Activated CD8-positive, alpha-beta memory T cell treated with anti-CD3 and anti-CD28 coated beads, Interleukin-2, amount 10 ng/mL, durations not matched to agents 7 days and 5 days (primary cell): Measurements from ENCODE around the gene DDAH2. TPM values are rescaled to one million over a fixed set of nuclear protein-coding genes. Genes with fewer than 3 reads are reported as not detected.

Source experiments
- ATAC-seq: fragments of 150-1000 bp; cut with Tn5 transposase; one replicate; pipeline ENCODE4 v1.10.0; 2021; ENCODE audit warnings: moderate library complexity
- CTCF ChIA-PET: fragments of 350-600 bp; sonication (Branson Sonifier 250); formaldehyde crosslinking; loops from one replicate; lab custom pipeline; 2021; ENCODE audit warnings: antibody characterized with exemption; lab: Charles Lee
- DNase-seq: peaks from one replicate; pipeline ENCODE4 v3.0.0-alpha.2; 2020
- H3K27ac Mint-ChIP-seq: one replicate; pipeline ENCODE4 v1.8.0; 2021; ENCODE audit warnings: mild to moderate bottlenecking, mixed read lengths
- H3K27me3 Mint-ChIP-seq: one replicate; pipeline ENCODE4 v1.8.0; 2021; ENCODE audit warnings: mixed read lengths
- H3K36me3 Mint-ChIP-seq: one replicate; pipeline ENCODE4 v1.8.0; 2021; ENCODE audit warnings: mild to moderate bottlenecking, mixed read lengths
- H3K4me1 Mint-ChIP-seq: one replicate; pipeline ENCODE4 v1.8.0; 2021; ENCODE audit warnings: mixed read lengths
- H3K4me3 Mint-ChIP-seq: one replicate; pipeline ENCODE4 v1.8.0; 2021; ENCODE audit warnings: mild to moderate bottlenecking, moderate library complexity, mixed read lengths
- H3K9me3 Mint-ChIP-seq: one replicate; pipeline ENCODE4 v1.8.0; 2022; ENCODE audit warnings: low read depth, mixed read lengths
- total RNA-seq, 2 experiments: library from RNA; stranded (reverse); gene quantifications; one replicate each; pipeline ENCODE4 v1.2.3, GENCODE V29; 2021

DDAH2 gene
- total RNA-seq, 2 experiments from 2014 or later, result 13.6 to 23.4 TPM

DNA sequence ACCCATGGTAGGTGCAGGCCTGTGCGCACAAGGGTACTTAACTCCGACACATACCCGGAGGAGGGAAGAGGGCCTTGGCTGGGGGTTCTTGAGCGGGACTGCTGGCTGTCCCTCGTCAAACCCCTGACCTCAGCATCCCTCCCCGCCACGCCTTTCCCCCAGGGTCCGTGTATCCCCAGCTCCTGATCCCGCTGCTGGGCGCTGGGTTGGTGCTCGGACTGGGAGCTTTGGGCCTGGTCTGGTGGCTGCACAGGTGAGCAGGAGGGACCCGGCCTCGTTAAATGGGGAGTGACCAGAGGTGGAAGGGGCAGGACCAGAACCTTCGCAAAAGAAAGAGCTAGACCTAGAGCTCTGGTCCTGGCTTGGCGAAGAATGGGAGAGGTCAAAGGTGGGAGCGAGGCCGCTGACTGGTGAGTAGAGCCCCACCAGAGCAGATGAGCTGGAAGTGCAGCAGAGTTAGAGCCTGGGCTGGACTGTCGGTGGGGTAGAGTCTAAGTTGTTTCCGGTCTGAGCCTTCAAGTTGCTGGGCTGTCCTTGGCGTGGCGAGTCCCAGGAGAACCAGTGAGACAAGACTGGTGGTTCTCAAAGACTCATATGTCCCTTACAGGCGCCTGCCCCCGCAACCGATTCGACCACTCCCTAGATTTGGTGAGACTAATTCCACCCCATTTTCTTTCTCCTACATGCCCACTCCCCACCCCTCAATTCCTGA, 5.0 kb downstream of the DDAH2 start:
- Mint-ChIP-seq H3K9me3 (no peaks in the 10 kb centered on the region), H3K4me1 (peaks cover 40% of the 10 kb centered on the region)
- CTCF ChIA-PET, result interaction anchor here (0.5 to 2.3 kb wide), 10 partner anchors 9 to 75 kb away, joined by 3 to 7 read pairs (median 4); partner anchors contain the start of gene LY6G6D

DNA sequence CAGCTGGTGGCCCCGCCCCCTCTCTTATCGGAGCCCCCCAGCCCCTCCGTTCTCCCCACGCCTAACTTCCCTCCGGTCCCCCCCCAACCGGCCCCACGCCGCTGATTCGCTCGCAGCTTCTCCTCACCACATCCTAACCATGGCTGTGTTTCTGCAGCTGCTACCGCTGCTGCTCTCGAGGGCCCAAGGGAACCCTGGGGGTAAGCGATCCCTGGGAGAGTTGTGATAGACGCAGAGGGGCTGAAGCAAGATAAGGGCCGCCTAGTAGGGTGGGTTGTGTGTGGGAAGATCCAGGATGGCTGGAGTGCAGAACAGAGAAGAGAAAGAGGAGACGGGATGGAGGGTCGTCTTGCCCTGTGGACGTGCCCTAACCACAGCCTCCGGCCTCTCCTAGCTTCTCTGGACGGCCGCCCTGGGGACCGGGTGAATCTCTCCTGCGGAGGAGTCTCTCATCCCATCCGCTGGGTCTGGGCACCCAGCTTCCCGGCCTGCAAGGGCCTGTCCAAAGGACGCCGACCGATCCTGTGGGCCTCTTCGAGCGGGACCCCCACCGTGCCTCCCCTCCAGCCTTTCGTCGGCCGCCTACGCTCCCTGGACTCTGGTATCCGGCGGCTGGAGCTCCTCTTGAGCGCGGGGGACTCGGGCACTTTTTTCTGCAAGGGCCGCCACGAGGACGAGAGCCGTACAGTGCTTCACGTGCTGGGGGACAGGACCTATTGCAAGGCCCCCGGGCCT, 5.7 kb downstream of the DDAH2 start, which contains the start of gene MPIG6B:
Gene MPIG6B (plus strand): TSS at position 129 of the 735 bp plus-strand sequence. CDS start 11 bp downstream, at position 140.
- H3K4me1 Mint-ChIP-seq, result peaks cover 37% of the 10 kb centered on the region
- peaks cover 3% of the 10 kb centered on the region for H3K27me3 Mint-ChIP-seq
- CTCF ChIA-PET, result interaction anchor here (0.5 to 2.3 kb wide), 10 partner anchors 9 to 107 kb away, joined by 3 to 8 read pairs (median 4); partner anchors contain the start of gene LY6G6D
- H3K4me3 Mint-ChIP-seq, result no peak within 1 kb of the TSS
- H3K9me3 Mint-ChIP-seq, result no peaks in the 10 kb centered on the region
- peaks cover 7% of the 10 kb centered on the region for H3K36me3 Mint-ChIP-seq
- ATAC-seq (peak; percentile 28), DNase-seq (peak; percentile 44)
- H3K27ac Mint-ChIP-seq, result peak within 1 kb of the TSS; percentile 39

More for the DNA sequence above, 5.0 kb downstream of the DDAH2 start:
- DNase-seq (no peak), ATAC-seq (no peak)
- H3K27ac Mint-ChIP-seq, result no peak overlapping the region
- peaks cover 3% of the 10 kb centered on the region for H3K27me3 Mint-ChIP-seq
- no peak overlapping the region for H3K4me3 Mint-ChIP-seq
- peaks cover 7% of the 10 kb centered on the region for H3K36me3 Mint-ChIP-seq

GRCh38 chr6:31722173-31722572, 6.9 kb downstream of the DDAH2 start:
- no peak for ATAC-seq
- H3K9me3 Mint-ChIP-seq, result no peaks in the 10 kb centered on the region
- CTCF ChIA-PET, result interaction anchor here (2.2 to 2.3 kb wide), 3 partner anchors 16 to 69 kb away, joined by 6 to 8 read pairs (median 7); no protein-coding TSS in a partner anchor
- no peak for DNase-seq
- H3K4me3 Mint-ChIP-seq, result no peak overlapping the region
- peaks cover 29% of the 10 kb centered on the region for H3K4me1 Mint-ChIP-seq
- peaks cover 3% of the 10 kb centered on the region for H3K27me3 Mint-ChIP-seq
- H3K27ac Mint-ChIP-seq, result no peak overlapping the region
- H3K36me3 Mint-ChIP-seq, result peaks cover 5% of the 10 kb centered on the region

DNA sequence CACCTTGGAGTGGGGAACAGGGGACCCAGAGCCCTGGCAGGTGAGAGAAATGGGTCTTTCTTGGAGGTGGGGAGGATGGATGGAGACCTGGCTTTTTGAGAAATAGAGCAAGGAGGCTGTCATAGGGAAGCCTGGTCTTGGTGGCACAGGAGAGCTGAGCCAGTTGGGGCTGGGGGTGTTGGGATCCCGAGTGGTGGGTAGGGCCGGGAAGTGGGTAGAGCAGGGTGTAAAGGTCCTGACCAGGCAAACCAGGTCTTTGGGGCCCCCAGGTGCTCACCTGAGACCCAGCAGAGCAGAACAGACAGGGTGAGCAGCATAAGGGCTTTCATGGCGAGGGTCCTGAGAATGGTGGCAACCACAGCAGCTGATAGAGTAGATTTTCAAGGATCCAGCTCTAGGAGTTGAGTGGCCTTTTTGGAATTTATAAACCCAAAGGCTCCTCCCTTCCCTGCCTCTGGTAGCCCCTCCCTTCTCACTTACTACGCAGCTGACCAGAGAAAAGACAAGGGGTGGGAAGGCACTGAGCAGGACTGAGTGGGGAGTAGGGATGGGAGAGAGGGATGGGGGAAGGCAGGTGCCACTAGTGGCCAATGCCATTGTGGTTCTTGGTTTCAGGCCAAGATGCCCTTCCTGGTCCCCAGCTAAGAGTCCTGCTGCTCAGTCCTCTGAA, 7.6 kb downstream of the DDAH2 start, which contains the start of gene LY6G6C:
Gene LY6G6C (minus strand): TSS at position 396 of the 670 bp plus-strand sequence. CDS start 67 bp downstream, at position 329.
- Mint-ChIP-seq H3K9me3 (no peaks in the 10 kb centered on the region), H3K4me1 (peaks cover 23% of the 10 kb centered on the region), H3K4me3 (no peak within 1 kb of the TSS), H3K27me3 (peaks cover 3% of the 10 kb centered on the region), H3K36me3 (no peaks in the 10 kb centered on the region), H3K27ac (no peak within 1 kb of the TSS)
- no peak for ATAC-seq
- CTCF ChIA-PET, result interaction anchor here (2.2 kb wide), 1 partner anchor 17 kb away, joined by 8 read pairs; no protein-coding TSS in a partner anchor
- DNase-seq, result no peak

GRCh38 chr6:31720196-31720770, 8.8 kb downstream of the DDAH2 start:
- Mint-ChIP-seq H3K27me3 (peaks cover 3% of the 10 kb centered on the region), H3K9me3 (no peaks in the 10 kb centered on the region), H3K36me3 (no peaks in the 10 kb centered on the region), H3K4me1 (peaks cover 13% of the 10 kb centered on the region), H3K27ac (no peak overlapping the region), H3K4me3 (no peak overlapping the region)
- no peak for DNase-seq
- ATAC-seq, result no peak
- CTCF ChIA-PET, result interaction anchor here (0.9 kb wide), 1 partner anchor 71 kb away, joined by 3 read pairs; no protein-coding TSS in a partner anchor

GRCh38 chr6:31719001-31719400, 10.1 kb downstream of the DDAH2 start:
- Mint-ChIP-seq H3K4me1 (peaks cover 9% of the 10 kb centered on the region), H3K4me3 (no peak overlapping the region), H3K36me3 (no peaks in the 10 kb centered on the region), H3K27me3 (peaks cover 7% of the 10 kb centered on the region), H3K9me3 (no peaks in the 10 kb centered on the region), H3K27ac (no peak overlapping the region)
- CTCF ChIA-PET, result interaction anchor here (1.0 to 1.5 kb wide), 2 partner anchors 8 to 51 kb away, joined by 3 read pairs; no protein-coding TSS in a partner anchor
- ATAC-seq (no peak), DNase-seq (no peak)

- Mint-ChIP-seq H3K27ac (no peak overlapping the region), H3K36me3 (no peaks in the 10 kb centered on the region), H3K9me3 (no peaks in the 10 kb centered on the region), H3K27me3 (peaks cover 8% of the 10 kb centered on the region), H3K4me1 (peaks cover 5% of the 10 kb centered on the region), H3K4me3 (no peak overlapping the region)
- ATAC-seq, result no peak
- CTCF ChIA-PET, result interaction anchor here (1.5 kb wide), 1 partner anchor 9 kb away, joined by 3 read pairs; no protein-coding TSS in a partner anchor
- no peak for DNase-seq
Measured at GRCh38 chr6:31718265-31718664, 10.8 kb downstream of the DDAH2 start.

GRCh38 chr6:31717499-31718222, 11.4 kb downstream of the DDAH2 start:
- Mint-ChIP-seq H3K27me3 (peaks cover 10% of the 10 kb centered on the region), H3K4me1 (peaks cover 3% of the 10 kb centered on the region), H3K4me3 (no peak overlapping the region), H3K9me3 (no peaks in the 10 kb centered on the region), H3K27ac (no peak overlapping the region), H3K36me3 (no peaks in the 10 kb centered on the region)
- CTCF ChIA-PET, result interaction anchor here (1.5 kb wide), 2 partner anchors 10 to 113 kb away, joined by 3 read pairs; no protein-coding TSS in a partner anchor
- ATAC-seq (no peak), DNase-seq (no peak)

GRCh38 chr6:31715022-31715958, 13.8 kb downstream of the DDAH2 start, which contains the start of gene LY6G6D:
Gene LY6G6D, plus strand, starts transcription at chr6:31715348. Its CDS starts 8 bp downstream, at chr6:31715356.
- CTCF ChIA-PET, result interaction anchor here (0.9 to 1.4 kb wide), 5 partner anchors 8 to 107 kb away, joined by 3 to 4 read pairs (median 3); partner anchors contain the start of genes MPIG6B and MSH5
- Mint-ChIP-seq H3K4me3 (no peak within 1 kb of the TSS), H3K9me3 (no peaks in the 10 kb centered on the region)

GRCh38 chr6:31713991-31714684, 15.0 kb downstream of the DDAH2 start:
- no peak for DNase-seq
- CTCF ChIA-PET, result interaction anchor here (0.9 to 1.4 kb wide), 6 partner anchors 9 to 108 kb away, joined by 3 to 4 read pairs (median 4); partner anchors contain the start of genes ABHD16A, MPIG6B and MSH5
- Mint-ChIP-seq H3K27me3 (peaks cover 7% of the 10 kb centered on the region), H3K27ac (no peak overlapping the region), H3K4me1 (peaks cover 16% of the 10 kb centered on the region), H3K4me3 (no peak overlapping the region), H3K36me3 (no peaks in the 10 kb centered on the region), H3K9me3 (no peaks in the 10 kb centered on the region)
- ATAC-seq, result no peak

More at GRCh38 chr6:31715022-31715958, 13.8 kb downstream of the DDAH2 start, which contains the start of gene LY6G6D:
- ATAC-seq (no peak), DNase-seq (no peak)
- H3K27me3 Mint-ChIP-seq, result peaks cover 9% of the 10 kb centered on the region
- no peaks in the 10 kb centered on the region for H3K36me3 Mint-ChIP-seq
- H3K4me1 Mint-ChIP-seq, result peaks cover 14% of the 10 kb centered on the region
- no peak within 1 kb of the TSS for H3K27ac Mint-ChIP-seq
